ENCODE measurements around the gene CAMK2A.

DNA sequence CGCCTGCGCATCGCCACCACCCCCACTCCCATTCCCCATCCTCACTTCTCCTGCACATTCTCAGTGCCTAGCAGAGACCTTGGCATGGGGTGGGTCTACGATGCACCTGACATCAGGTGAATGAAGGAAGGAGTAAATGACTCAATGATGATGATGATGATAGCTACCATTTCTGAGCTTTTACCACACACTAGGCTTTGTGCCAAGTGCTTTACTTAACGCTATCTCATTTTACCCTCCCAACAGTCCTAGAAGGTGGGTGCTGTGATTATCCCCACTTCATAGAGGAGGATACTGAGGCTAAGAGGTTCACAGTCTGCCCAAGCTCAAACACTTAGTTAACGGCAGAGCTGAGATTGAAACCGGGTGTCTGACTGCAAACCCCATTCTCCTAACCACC is 27.1 kb downstream of the CAMK2A start:
- no peak for TF ChIP-seq CTCF (conservative IDR thresholded peaks at IDR 0.05; ENCODE audit: low read length)
- TF ChIP-seq EZH2phosphoT487 (IDR thresholded peaks at IDR 0.05; ENCODE audit: borderline replicate concordance, low read depth, low read length): no peak
